Measurements from ENCODE around the gene MLLT10. TPM values are rescaled to one million over a fixed set of nuclear protein-coding genes. Genes with fewer than 3 reads are reported as not detected.

The MLLT10 gene
- total and polyA plus RNA-seq, 2 of the 8 experiments (the other 6 are each of a cell fraction or from before 2014, with no cell fraction given): 53.1 to 62.1 TPM

- Histone ChIP-seq H2AFZ (ENCODE audit: low read length) (no peak overlapping the region), H3K9me3 (ENCODE audit: insufficient read depth in 2 of 2, low read depth in 1 of 2, low read length in 1 of 2) (no peaks in the 10 kb centered on the region), H3K56ac (replicated peaks; ENCODE audit: insufficient read length, low read depth, low read length) (no peak overlapping the region), H3K23ac (ENCODE audit: insufficient read length) (no peak overlapping the region), H4K8ac (ENCODE audit: extremely low read depth, insufficient read depth, low read length) (no peak overlapping the region), H3K27ac (ENCODE audit: low read depth, low read length) (no peak overlapping the region), H2BK12ac (ENCODE audit: low read depth, low read length) (no peak overlapping the region), H2BK20ac (ENCODE audit: low read length) (no peak overlapping the region), H2BK5ac (ENCODE audit: low read depth, low read length) (no peak overlapping the region), H3K23me2 (ENCODE audit: low read depth, low read length) (no peaks in the 10 kb centered on the region; the same call in 1 of the 2 replicates), H4K5ac (ENCODE audit: insufficient read length, low read depth, low read length) (no peak overlapping the region), H3K9ac (replicated peaks in 1 of 4; ENCODE audit: extremely low read depth in 1 of 4, low read depth in 3 of 4, low read length in 3 of 4) (no peak overlapping the region), H2AK5ac (ENCODE audit: low read depth, low read length) (no peak overlapping the region), H3K36me3 (ENCODE audit: control insufficient read depth in 2 of 4, insufficient read depth in 4 of 4, low read length in 3 of 4) (peaks cover 0 to 12% (median 0%) of the 10 kb centered on the region in 4 experiments; a peak in 1 of 8 replicates), H3K4ac (replicated peaks; ENCODE audit: insufficient read length, low read depth, low read length) (no peak overlapping the region), H3K14ac (ENCODE audit: insufficient read length) (no peak overlapping the region), H2BK15ac (ENCODE audit: low read length) (no peak overlapping the region), H3K18ac (ENCODE audit: extremely low read depth, low read length) (no peak overlapping the region), H3K4me3 (ENCODE audit: extremely low read depth in 1 of 4, insufficient read depth in 2 of 4, low read depth in 3 of 4, low read length in 4 of 4) (no peak overlapping the region), H3K79me1 (ENCODE audit: low read depth, low read length) (no peaks in the 10 kb centered on the region), H4K20me1 (replicated peaks in 1 of 2; ENCODE audit: control insufficient read depth in 1 of 2, insufficient read depth in 2 of 2, low read length in 2 of 2) (no peaks in the 10 kb centered on the region), H4K91ac (replicated peaks; ENCODE audit: insufficient read length, low read length) (no peak overlapping the region), H3K4me2 (ENCODE audit: insufficient read depth in 1 of 2, low read depth in 2 of 2, low read length in 2 of 2) (no peak overlapping the region), H2BK120ac (replicated peaks; ENCODE audit: low read depth, low read length) (no peak overlapping the region), H3K79me2 (ENCODE audit: control insufficient read depth in 1 of 2, insufficient read depth in 2 of 2, low read length in 2 of 2) (peaks cover 0 to 8% of the 10 kb centered on the region in 2 experiments; a peak in 1 of 4 replicates), H3K27me3 (replicated peaks in 1 of 4; ENCODE audit: control insufficient read depth in 3 of 4, extremely low read depth in 1 of 4, insufficient read depth in 3 of 4, low read length in 3 of 4) (no peaks in the 10 kb centered on the region), H3K4me1 (replicated peaks in 1 of 4; ENCODE audit: control insufficient read depth in 3 of 4, insufficient read depth in 4 of 4, low read length in 3 of 4) (peaks cover 2 to 9% (median 9%) of the 10 kb centered on the region in 4 experiments; a peak in 4 of 7 replicates)
- FAIRE-seq (no peak), DNase-seq (ENCODE audit: low read depth in 1 of 2, low spot score in 2 of 2) (no peak)
- 86% methylated on average over 2 of the region's 2 CpGs; no CpG with 5 or more reads in 1 of the 2 experiments for WGBS, 2 experiments (ENCODE audit: extremely low coverage in 1 of 2, insufficient coverage in 1 of 2, insufficient read length in 1 of 2, insufficient replicate concordance in 2 of 2, low coverage in 1 of 2, low lambda C conversion rate in 2 of 2, missing lambda C conversion rate in 1 of 2)
- CTCF ChIA-PET (ENCODE audit: partially characterized antibody): interaction anchor here (1.0 to 2.3 kb wide), 2 partner anchors 9 to 10 kb away, joined by 3 to 8 read pairs; no protein-coding TSS in a partner anchor
- POLR2A ChIA-PET (ENCODE audit: partially characterized antibody): no interaction called here
- TF ChIP-seq SP1 (IDR thresholded peaks at IDR 0.05; ENCODE audit: low read depth, low read length) (no peak), CBX8 (IDR thresholded peaks at IDR 0.05; ENCODE audit: borderline replicate concordance, low read depth, low read length) (no peak), TCF12 (IDR thresholded peaks at IDR 0.05; ENCODE audit: low read depth, low read length) (no peak), KDM1A (IDR thresholded peaks at IDR 0.05; ENCODE audit: borderline replicate concordance, low read length) (no peak), CEBPB (IDR thresholded peaks at IDR 0.05; ENCODE audit: low read depth, low read length) (no peak), MAFK (IDR thresholded peaks at IDR 0.05; ENCODE audit: low read depth, low read length) (no peak), CREB1 (IDR thresholded peaks at IDR 0.05) (no peak), BACH1 (IDR thresholded peaks at IDR 0.05; ENCODE audit: low read length) (no peak), SP4 (IDR thresholded peaks at IDR 0.05; ENCODE audit: low read length) (no peak), POU5F1 (IDR thresholded peaks at IDR 0.05; ENCODE audit: low read depth, low read length) (no peak), E2F6 (IDR thresholded peaks at IDR 0.05) (no peak), POLR2AphosphoS5 (IDR thresholded peaks at IDR 0.05; ENCODE audit: low read depth, low read length) (no peak)
- TF ChIP-seq, protein P1, sequence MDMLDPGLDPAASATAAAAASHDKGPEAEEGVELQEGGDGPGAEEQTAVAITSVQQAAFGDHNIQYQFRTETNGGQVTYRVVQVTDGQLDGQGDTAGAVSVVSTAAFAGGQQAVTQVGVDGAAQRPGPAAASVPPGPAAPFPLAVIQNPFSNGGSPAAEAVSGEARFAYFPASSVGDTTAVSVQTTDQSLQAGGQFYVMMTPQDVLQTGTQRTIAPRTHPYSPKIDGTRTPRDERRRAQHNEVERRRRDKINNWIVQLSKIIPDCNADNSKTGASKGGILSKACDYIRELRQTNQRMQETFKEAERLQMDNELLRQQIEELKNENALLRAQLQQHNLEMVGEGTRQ (IDR thresholded peaks at IDR 0.05; ENCODE audit: low read length): no peak
Observed at GRCh38 chr10:21722209-21722608, 188.2 kb downstream of the MLLT10 start.
